ENCODE measurements around the gene MRPL1. TPM values are rescaled to one million over a fixed set of nuclear protein-coding genes. Genes with fewer than 3 reads are reported as not detected.

Gene MRPL1
- total RNA-seq, 4 donors from 2014 or later: 12.1 to 25.9 (median 19.0) TPM

DNA sequence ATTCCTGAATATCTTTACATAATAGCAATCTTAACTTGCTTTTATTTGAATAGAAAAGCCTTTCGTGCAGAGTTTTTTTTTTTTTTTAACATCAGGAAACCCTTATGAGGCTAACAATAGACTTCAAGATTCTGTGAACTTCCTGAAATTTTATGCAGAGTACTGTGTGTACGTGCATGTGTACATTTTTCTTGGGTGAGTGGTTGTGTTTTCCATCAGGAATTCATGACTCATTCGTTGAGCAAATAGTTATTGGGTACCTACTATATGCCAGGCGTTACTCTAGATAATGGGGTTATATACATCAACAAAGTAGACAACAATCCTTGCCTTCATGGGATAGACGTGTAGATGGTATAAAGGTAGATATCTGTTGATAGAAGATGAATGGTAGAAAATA, 59.1 kb downstream of the MRPL1 start:
- H3K27me3 ChIP-seq: no peaks in the 10 kb centered on the region
- no peaks in the 10 kb centered on the region for H3K36me3 ChIP-seq
- DNase-seq: no peak
- peaks cover 7 to 14% of the 10 kb centered on the region in 2 donors for H3K4me1 ChIP-seq
- H3K4me3 ChIP-seq (replicated peaks in 1 of 3): no peak overlapping the region
- H3K27ac ChIP-seq: no peak overlapping the region
- intact Hi-C loops (cut with DNase I): no loop called here
- TF ChIP-seq POLR2A (IDR thresholded peaks at IDR 0.05): no peak
- TF ChIP-seq, protein P1, sequence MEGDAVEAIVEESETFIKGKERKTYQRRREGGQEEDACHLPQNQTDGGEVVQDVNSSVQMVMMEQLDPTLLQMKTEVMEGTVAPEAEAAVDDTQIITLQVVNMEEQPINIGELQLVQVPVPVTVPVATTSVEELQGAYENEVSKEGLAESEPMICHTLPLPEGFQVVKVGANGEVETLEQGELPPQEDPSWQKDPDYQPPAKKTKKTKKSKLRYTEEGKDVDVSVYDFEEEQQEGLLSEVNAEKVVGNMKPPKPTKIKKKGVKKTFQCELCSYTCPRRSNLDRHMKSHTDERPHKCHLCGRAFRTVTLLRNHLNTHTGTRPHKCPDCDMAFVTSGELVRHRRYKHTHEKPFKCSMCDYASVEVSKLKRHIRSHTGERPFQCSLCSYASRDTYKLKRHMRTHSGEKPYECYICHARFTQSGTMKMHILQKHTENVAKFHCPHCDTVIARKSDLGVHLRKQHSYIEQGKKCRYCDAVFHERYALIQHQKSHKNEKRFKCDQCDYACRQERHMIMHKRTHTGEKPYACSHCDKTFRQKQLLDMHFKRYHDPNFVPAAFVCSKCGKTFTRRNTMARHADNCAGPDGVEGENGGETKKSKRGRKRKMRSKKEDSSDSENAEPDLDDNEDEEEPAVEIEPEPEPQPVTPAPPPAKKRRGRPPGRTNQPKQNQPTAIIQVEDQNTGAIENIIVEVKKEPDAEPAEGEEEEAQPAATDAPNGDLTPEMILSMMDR (IDR thresholded peaks at IDR 0.05): no peak
- WGBS, 2 donors: 83% methylated on average over 5 of the region's 5 CpGs
- H3K9me3 ChIP-seq: no peaks in the 10 kb centered on the region

DNA sequence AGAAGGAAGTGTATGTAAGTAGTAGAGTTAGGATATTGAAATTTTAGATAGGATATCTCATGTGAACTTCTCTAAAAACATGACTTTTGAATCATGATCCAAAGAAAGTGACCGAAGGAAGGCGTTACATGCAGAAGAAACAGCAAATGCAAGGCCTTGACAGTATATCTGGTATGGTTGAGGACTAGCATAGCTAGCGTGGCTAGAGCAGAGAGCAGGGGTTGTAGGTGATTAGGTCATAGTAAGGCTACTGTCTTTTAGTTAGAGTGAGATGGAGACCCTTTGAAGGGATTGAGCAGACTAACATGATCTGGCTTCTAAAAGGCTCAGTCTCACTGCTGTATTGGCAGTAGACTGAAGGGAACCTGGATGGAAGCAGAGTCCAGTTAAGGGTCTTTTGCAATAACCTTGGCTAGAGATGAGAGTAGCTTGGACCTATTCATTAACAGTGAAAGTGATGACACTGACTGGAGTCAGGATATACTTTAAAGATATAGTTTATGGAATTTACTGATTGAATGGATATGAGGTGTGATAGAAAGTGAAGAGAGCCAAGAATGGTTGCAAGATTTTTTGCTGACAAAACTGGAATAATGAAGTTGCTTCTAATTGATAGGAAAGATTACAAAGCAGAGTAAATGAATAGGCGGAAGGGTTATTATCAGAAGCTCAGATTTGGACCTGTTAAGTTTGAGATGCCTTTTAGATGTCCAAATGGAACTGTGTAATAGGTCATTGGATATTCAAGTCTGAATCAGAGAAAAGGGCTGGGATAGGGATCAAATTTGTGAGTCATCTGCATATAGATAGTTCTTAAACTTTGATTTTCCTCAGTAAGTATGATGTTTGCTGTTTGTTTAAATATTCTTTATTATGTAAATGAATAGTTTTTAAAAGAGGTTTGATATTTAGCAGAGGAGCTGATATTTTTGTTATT, 59.8 kb downstream of the MRPL1 start:
- Histone ChIP-seq H3K36me3 (no peaks in the 10 kb centered on the region), H3K4me1 (peaks cover 7 to 14% of the 10 kb centered on the region in 2 donors), H3K27ac (no peak overlapping the region), H3K27me3 (no peaks in the 10 kb centered on the region), H3K4me3 (replicated peaks in 1 of 3) (no peak overlapping the region), H3K9me3 (no peaks in the 10 kb centered on the region)
- DNase-seq: no peak
- WGBS, 2 donors: 96 to 97% methylated on average over 4 of the region's 4 CpGs
- no peak for TF ChIP-seq POLR2A (IDR thresholded peaks at IDR 0.05)
- TF ChIP-seq, protein P1 (IDR thresholded peaks at IDR 0.05): no peak
- intact Hi-C loops (cut with DNase I): no loop called here

DNA sequence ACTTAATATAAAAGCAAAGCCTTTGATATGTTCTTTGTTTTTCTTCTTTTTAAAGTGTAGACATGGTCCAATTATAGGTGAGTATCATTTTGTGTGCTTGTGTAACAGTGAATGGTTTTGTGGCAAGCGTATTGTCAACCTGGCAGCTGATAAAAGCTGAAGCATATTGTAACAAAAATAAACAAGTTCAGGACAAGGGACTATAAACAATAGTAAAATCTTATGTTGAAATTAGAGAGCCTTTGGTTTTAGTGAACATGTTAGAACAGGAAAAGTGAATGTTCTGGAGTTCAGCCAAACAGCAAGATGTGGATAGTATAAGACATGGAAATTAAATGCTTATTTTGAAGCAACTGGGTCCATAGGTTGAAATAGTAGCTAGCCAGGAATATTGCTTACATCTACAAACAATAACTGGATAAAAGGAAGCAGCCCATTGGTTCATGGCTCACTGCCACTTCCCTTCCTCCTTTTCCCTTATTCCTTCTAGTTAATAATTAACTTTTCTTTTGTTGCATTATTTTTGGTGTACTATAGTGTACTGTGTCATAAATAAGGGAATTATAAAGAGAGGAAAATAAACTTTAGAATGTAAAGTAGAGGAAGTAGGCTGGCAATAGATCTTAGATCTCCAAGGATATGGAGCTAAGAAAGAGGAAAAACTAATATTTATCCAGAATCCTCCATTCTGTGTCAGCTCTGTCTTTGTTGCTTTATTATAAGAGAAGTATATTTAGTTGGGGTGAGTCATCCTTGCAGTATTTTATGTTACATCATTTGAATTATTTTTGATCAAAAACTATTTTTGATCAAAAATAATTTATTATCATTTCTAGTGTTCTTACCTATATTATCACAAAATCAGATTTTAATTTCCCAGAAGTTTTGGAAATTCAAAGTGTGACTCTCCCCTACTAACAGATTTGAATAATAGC, 65.6 kb downstream of the MRPL1 start:
- no peak overlapping the region for H3K4me3 ChIP-seq (replicated peaks in 1 of 3)
- H3K9me3 ChIP-seq: no peaks in the 10 kb centered on the region
- no peak for DNase-seq
- H3K4me1 ChIP-seq: peaks cover 0 to 4% of the 10 kb centered on the region in 2 donors
- intact Hi-C loops (cut with DNase I): no loop called here
- H3K27ac ChIP-seq: no peak overlapping the region
- no peaks in the 10 kb centered on the region for H3K36me3 ChIP-seq
- 61 to 64% methylated on average over 1 of the region's 1 CpG for WGBS, 2 donors
- TF ChIP-seq, protein P1 (IDR thresholded peaks at IDR 0.05): no peak
- no peak for TF ChIP-seq POLR2A (IDR thresholded peaks at IDR 0.05)
- H3K27me3 ChIP-seq: no peaks in the 10 kb centered on the region

DNA sequence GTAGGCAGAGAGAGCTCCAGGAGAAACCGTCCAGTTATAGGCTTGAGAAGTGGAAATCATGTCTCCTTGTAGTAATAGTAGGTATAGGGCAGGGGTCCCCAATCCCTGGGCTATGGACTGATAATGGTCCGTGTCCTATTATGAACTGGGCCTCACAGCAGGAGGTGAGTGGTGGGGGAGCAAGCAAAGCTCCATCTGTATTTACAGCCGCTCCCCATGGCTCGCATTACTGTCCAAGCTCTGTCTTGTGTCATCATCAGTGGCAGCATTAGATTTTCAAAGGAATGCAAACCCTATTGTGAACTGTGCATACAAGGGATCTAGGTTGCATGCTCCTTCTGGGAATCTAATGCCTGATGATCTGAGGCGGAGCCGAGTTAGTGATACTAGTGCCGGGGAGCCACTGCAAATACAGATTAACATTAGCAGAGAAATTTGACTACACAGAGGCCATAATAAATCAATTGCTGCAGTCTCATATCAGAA, 67.6 kb downstream of the MRPL1 start:
- H3K27me3 ChIP-seq: no peaks in the 10 kb centered on the region
- 97 to 98% methylated on average over 7 of the region's 7 CpGs for WGBS, 2 donors
- DNase-seq: no peak
- intact Hi-C loops (cut with DNase I): no loop called here
- H3K27ac ChIP-seq: no peak overlapping the region
- H3K4me3 ChIP-seq (replicated peaks in 1 of 3): no peak overlapping the region
- TF ChIP-seq, protein P1 (IDR thresholded peaks at IDR 0.05): no peak
- no peak for TF ChIP-seq POLR2A (IDR thresholded peaks at IDR 0.05)
- H3K4me1 ChIP-seq: peaks cover 0 to 4% of the 10 kb centered on the region in 2 donors
- no peaks in the 10 kb centered on the region for H3K36me3 ChIP-seq
- H3K9me3 ChIP-seq: no peaks in the 10 kb centered on the region

All from thyroid gland (tissue), 4 donors.